GM23248 (cell line): Measurements from ENCODE around the gene PPP2R5B. TPM values are rescaled to one million over a fixed set of nuclear protein-coding genes. Genes with fewer than 3 reads are reported as not detected.

Experiments
- DNase-seq: peaks from one replicate; pipeline ENCODE4 v3.0.0-alpha.2; 2015
- H2AFZ ChIP-seq: fragments of 200-600 bp; sonication (generic); 2 replicates; pipeline ENCODE4 v1.6.1; 2016; ENCODE audit warnings: antibody characterized with exemption
- H3F3A ChIP-seq: fragments of 200-600 bp; sonication (generic); 2 replicates; pipeline ENCODE4 v1.6.1; 2016; ENCODE audit warnings: mild to moderate bottlenecking, antibody characterized with exemption, mixed run types; ENCODE audit not compliant: insufficient read depth
- H3K27ac ChIP-seq: fragments of 200-600 bp; sonication (generic); 2 replicates; pipeline ENCODE4 v1.5.1; 2016; ENCODE audit warnings: mild to moderate bottlenecking
- H3K27me3 ChIP-seq: fragments of 200-600 bp; sonication (generic); replicated peaks from 2 replicates; pipeline ENCODE4 v1.6.1; 2016; ENCODE audit warnings: mild to moderate bottlenecking; ENCODE audit not compliant: insufficient read depth
- H3K36me3 ChIP-seq: fragments of 200-600 bp; sonication (generic); 2 replicates; pipeline ENCODE4 v1.6.1; 2016; ENCODE audit warnings: low read depth, mild to moderate bottlenecking
- H3K4me1 ChIP-seq: fragments of 200-600 bp; sonication (generic); 2 replicates; pipeline ENCODE4 v1.6.1; 2016; ENCODE audit warnings: mild to moderate bottlenecking; ENCODE audit not compliant: insufficient read depth
- H3K4me2 ChIP-seq: fragments of 200-600 bp; sonication (generic); one replicate; pipeline ENCODE4 v1.6.1; 2016; ENCODE audit warnings: mild to moderate bottlenecking; ENCODE audit not compliant: unreplicated experiment
- H3K4me3 ChIP-seq: fragments of 200-600 bp; sonication (generic); 2 replicates; pipeline ENCODE4 v1.5.1; 2016; ENCODE audit warnings: mild to moderate bottlenecking
- H3K79me2 ChIP-seq: fragments of 200-600 bp; sonication (generic); 2 replicates; pipeline ENCODE4 v1.6.1; 2016; ENCODE audit warnings: mild to moderate bottlenecking; ENCODE audit not compliant: insufficient read depth
- H3K9ac ChIP-seq: fragments of 200-600 bp; sonication (generic); 2 replicates; pipeline ENCODE4 v1.6.1; 2016; ENCODE audit warnings: mild to moderate bottlenecking
- H3K9me2 ChIP-seq: fragments of 200-600 bp; sonication (generic); 2 replicates; pipeline ENCODE4 v1.6.1; 2016; ENCODE audit warnings: mixed run types, mild to moderate bottlenecking, moderate library complexity; ENCODE audit not compliant: insufficient read depth
- H3K9me3 ChIP-seq: fragments of 200-600 bp; sonication (generic); one replicate; pipeline ENCODE4 v1.6.1; 2017; ENCODE audit warnings: low read depth
- H4K20me1 ChIP-seq: fragments of 200-600 bp; sonication (generic); 2 replicates; pipeline ENCODE4 v1.6.0; 2016; ENCODE audit not compliant: insufficient read depth
- EZH2 ChIP-seq: fragments of 200-600 bp; sonication (generic); IDR thresholded peaks from 2 replicates; pipeline ENCODE4 v1.6.1; 2018; ENCODE audit warnings: antibody characterized with exemption, mild to moderate bottlenecking; ENCODE audit not compliant: insufficient read depth, poor library complexity, severe bottlenecking
- EZH2phosphoT487 ChIP-seq: fragments of 200-600 bp; sonication (generic); IDR thresholded peaks from 2 replicates; pipeline ENCODE4 v1.6.1; 2018; ENCODE audit warnings: antibody characterized with exemption, moderate library complexity, mild to moderate bottlenecking, low read depth; ENCODE audit not compliant: insufficient read depth
- whole genome bisulfite sequencing, 2 experiments: methylation state at CpG; one replicate each; pipeline ENCODE4 v1.1.6; 2015 to 2017; ENCODE audit warnings: low lambda C conversion rate in 2 of 2, low coverage in 1 of 2; ENCODE audit errors: missing lambda C conversion rate in 2 of 2; 5-methylcytosine and 5-hydroxymethylcytosine counted together
- in situ Hi-C: fragments of 300-500 bp; cut with MboI; formaldehyde crosslinking; loops from 2 replicates; pipeline ENCODE4 v1.15.0; 2020
- polyA plus RNA-seq: library from polyadenylated mRNA; unstranded; fragments of >200 nt; fragmentation: Nextera tagmentation; extraction: Ambion mirVana; gene quantifications from 2 replicates; pipeline ENCODE4 v1.2.1, GENCODE V29; 2016
- total RNA-seq: library from RNA; depleted of rRNA; stranded (reverse); fragments of >200 nt; shearing (Covaris generic); gene quantifications from 2 replicates; pipeline ENCODE4 v1.2.3, GENCODE V29; 2014

The PPP2R5B gene
- total and polyA plus RNA-seq, 2 experiments from 2014 or later = 16.4 to 27.3 TPM

GRCh38 chr11:64911142-64911541 is 13.3 kb upstream of the PPP2R5B start:
- Histone ChIP-seq H3K36me3 (no peaks in the 10 kb centered on the region; the same call in 1 of the 2 replicates), H4K20me1 (no peaks in the 10 kb centered on the region), H3K4me3 (no peak overlapping the region), H3K4me2 (no peak overlapping the region), H3K79me2 (peaks cover 11% of the 10 kb centered on the region), H3K9ac (no peak overlapping the region), H3F3A (no peaks in the 10 kb centered on the region), H3K27ac (no peak overlapping the region), H3K27me3 (no peaks in the 10 kb centered on the region), H2AFZ (no peak overlapping the region), H3K9me2 (no peaks in the 10 kb centered on the region), H3K4me1 (no peaks in the 10 kb centered on the region), H3K9me3 (no peaks in the 10 kb centered on the region)
- no peak for DNase-seq
- in situ Hi-C loops = no loop called here
- 91 to 95% methylated on average over 7 of the region's 7 CpGs for WGBS, 2 experiments
- TF ChIP-seq EZH2phosphoT487 (no peak), EZH2 (no peak)

- no peak for TF ChIP-seq EZH2phosphoT487
- TF ChIP-seq EZH2 = no peak
- H3K9me2 ChIP-seq = no peaks in the 10 kb centered on the region
- no peaks in the 10 kb centered on the region; the same call in 1 of the 2 replicates for H3K36me3 ChIP-seq
- no peak for DNase-seq
- H3K79me2 ChIP-seq = peaks cover 17% of the 10 kb centered on the region
- no peak overlapping the region for H3K27ac ChIP-seq
- no peak overlapping the region for H3K9ac ChIP-seq
- H2AFZ ChIP-seq = no peak overlapping the region
- H3F3A ChIP-seq = no peaks in the 10 kb centered on the region
- no peaks in the 10 kb centered on the region for H3K4me1 ChIP-seq
- H3K4me3 ChIP-seq = no peak overlapping the region
- no peaks in the 10 kb centered on the region for H3K9me3 ChIP-seq
- no peaks in the 10 kb centered on the region for H3K27me3 ChIP-seq
- in situ Hi-C loops = no loop called here
- H3K4me2 ChIP-seq = no peak overlapping the region
- 95 to 98% methylated on average over 9 of the region's 9 CpGs for WGBS, 2 experiments
- H4K20me1 ChIP-seq = no peaks in the 10 kb centered on the region
These were observed 12.8 kb upstream of the PPP2R5B start for GRCh38 chr11:64911689-64912088.

- Histone ChIP-seq H2AFZ (no peak overlapping the region), H3K9me3 (no peaks in the 10 kb centered on the region), H3K27me3 (no peaks in the 10 kb centered on the region), H3F3A (peaks cover 8% of the 10 kb centered on the region), H3K36me3 (no peaks in the 10 kb centered on the region; the same call in 1 of the 2 replicates), H3K9me2 (no peaks in the 10 kb centered on the region), H3K4me2 (no peak overlapping the region), H3K9ac (no peak overlapping the region), H4K20me1 (no peaks in the 10 kb centered on the region), H3K4me1 (peaks cover 6% of the 10 kb centered on the region; the same call in 1 of the 2 replicates), H3K27ac (no peak overlapping the region), H3K4me3 (no peak overlapping the region), H3K79me2 (peaks cover 19% of the 10 kb centered on the region)
- DNase-seq = no peak
- TF ChIP-seq EZH2phosphoT487 = no peak
- 80 to 84% methylated on average over 16 to 17 of the region's 18 CpGs for WGBS, 2 experiments
- in situ Hi-C loops = no loop called here
These were observed 11.2 kb upstream of the PPP2R5B start for GRCh38 chr11:64913171-64913727.

GRCh38 chr11:64914123-64914522 is 10.4 kb upstream of the PPP2R5B start:
- in situ Hi-C loops = no loop called here
- Histone ChIP-seq H3K79me2 (peaks cover 19% of the 10 kb centered on the region), H3K27me3 (no peaks in the 10 kb centered on the region), H3F3A (peaks cover 13% of the 10 kb centered on the region), H4K20me1 (no peaks in the 10 kb centered on the region), H3K4me1 (peaks cover 10% of the 10 kb centered on the region; the same call in 1 of the 2 replicates), H3K27ac (no peak overlapping the region), H3K36me3 (no peaks in the 10 kb centered on the region), H3K9ac (no peak overlapping the region), H3K4me3 (no peak overlapping the region), H3K9me2 (no peaks in the 10 kb centered on the region), H3K4me2 (no peak overlapping the region), H3K9me3 (no peaks in the 10 kb centered on the region), H2AFZ (no peak overlapping the region)
- no peak for TF ChIP-seq EZH2phosphoT487
- no peak for TF ChIP-seq EZH2
- WGBS, 2 experiments = 91 to 95% methylated on average over 13 to 16 of the region's 17 CpGs
- no peak for DNase-seq
